OCI-LY1 (cell line): ENCODE data around the gene TSPAN5.

Experiments
- H2AFZ ChIP-seq: fragments of 200-600 bp; sonication (generic), shearing (Covaris generic); 2 replicates; pipeline ENCODE4 v1.6.0; 2014; ENCODE audit warnings: antibody characterized with exemption, mild to moderate bottlenecking, low read length
- H3F3A ChIP-seq: fragments of 200-600 bp; sonication (generic), shearing (Covaris generic); 2 replicates; pipeline ENCODE4 v1.6.0; 2014; ENCODE audit warnings: mild to moderate bottlenecking, antibody characterized with exemption, low read length, moderate library complexity; ENCODE audit not compliant: insufficient read depth
- H3K27ac ChIP-seq: fragments of 200-600 bp; sonication (generic); 2 replicates; pipeline ENCODE4 v1.5.1; 2014; ENCODE audit warnings: low read length, mixed run types, mild to moderate bottlenecking, low read depth; ENCODE audit not compliant: poor library complexity, severe bottlenecking
- H3K27me3 ChIP-seq: fragments of 200-600 bp; sonication (generic); 2 replicates; pipeline ENCODE4 v1.6.0; 2014; ENCODE audit warnings: antibody characterized with exemption, mild to moderate bottlenecking, low read length, moderate library complexity; ENCODE audit not compliant: insufficient read depth
- H3K36me3 ChIP-seq: fragments of 200-600 bp; sonication (generic); 2 replicates; pipeline ENCODE4 v1.6.1; 2014; ENCODE audit warnings: mild to moderate bottlenecking, antibody characterized with exemption, low read length, moderate library complexity, mixed read lengths; ENCODE audit not compliant: insufficient read depth
- H3K4me1 ChIP-seq: fragments of 200-600 bp; sonication (generic); 2 replicates; pipeline ENCODE4 v1.5.1; 2014; ENCODE audit warnings: mild to moderate bottlenecking, low read length, moderate library complexity; ENCODE audit not compliant: insufficient read depth, severe bottlenecking
- H3K4me2 ChIP-seq: fragments of 200-600 bp; sonication (generic), shearing (Covaris generic); 2 replicates; pipeline ENCODE4 v1.6.1; 2014; ENCODE audit warnings: low read length
- H3K4me3 ChIP-seq: fragments of 200-600 bp; sonication (generic); 2 replicates; pipeline ENCODE4 v1.5.1; 2014; ENCODE audit warnings: low read length, low read depth, mild to moderate bottlenecking, mixed read lengths; ENCODE audit not compliant: poor library complexity, severe bottlenecking
- H3K79me2 ChIP-seq: fragments of 200-600 bp; shearing (Covaris generic); 2 replicates; pipeline ENCODE4 v1.6.1; 2016; ENCODE audit warnings: mixed run types, low read length, mixed read lengths; ENCODE audit not compliant: insufficient read depth
- H3K9ac ChIP-seq: fragments of 200-600 bp; sonication (generic), shearing (Covaris generic); 2 replicates; pipeline ENCODE4 v1.6.1; 2014; ENCODE audit warnings: mild to moderate bottlenecking, low read length, mixed read lengths
- H3K9me2 ChIP-seq: fragments of 200-600 bp; sonication (generic), shearing (Covaris generic); 2 replicates; pipeline ENCODE4 v1.6.1; 2014; ENCODE audit warnings: low read depth, mild to moderate bottlenecking, low read length, mixed read lengths
- H3K9me3 ChIP-seq: fragments of 200-600 bp; shearing (Covaris generic); 2 replicates; pipeline ENCODE4 v1.6.1; 2014; ENCODE audit warnings: low read length, mixed read lengths
- H4K20me1 ChIP-seq: fragments of 200-600 bp; sonication (generic), shearing (Covaris generic); 2 replicates; pipeline ENCODE4 v1.6.0; 2016; ENCODE audit warnings: mild to moderate bottlenecking, low read length; ENCODE audit not compliant: insufficient read depth
- EZH2 ChIP-seq: fragments of 200-600 bp; sonication (generic), shearing (Covaris generic); IDR thresholded peaks from 2 replicates; pipeline ENCODE4 v1.8.0; 2017; ENCODE audit warnings: borderline replicate concordance, mixed run types, mild to moderate bottlenecking, antibody characterized with exemption, low read length, moderate library complexity, mixed read lengths
- TF ChIP-seq, protein P1 (sequence below): fragments of 200-600 bp; sonication (generic), shearing (Covaris generic); IDR thresholded peaks from 2 replicates; pipeline ENCODE4 v1.5.1; 2017; ENCODE audit warnings: mild to moderate bottlenecking, antibody characterized with exemption, low read length, moderate library complexity, mixed read lengths

Gene TSPAN5

GRCh38 chr4:98657531-98658286, 702 bp downstream of the TSPAN5 start:
- H3K9me3 ChIP-seq = no peaks in the 10 kb centered on the region
- H3K27me3 ChIP-seq = 0 out of 2 replicates have a peak, but pooled peaks cover 3% of the 10 kb centered on the region
- peaks cover 17% of the 10 kb centered on the region for H3K4me1 ChIP-seq
- peak overlapping the region; percentile 75 for H3K4me2 ChIP-seq
- H3K9ac ChIP-seq = peak overlapping the region; percentile 26; the same call in 1 of the 2 replicates
- H3K36me3 ChIP-seq = no peaks in the 10 kb centered on the region
- no peaks in the 10 kb centered on the region for H3F3A ChIP-seq
- H3K9me2 ChIP-seq = no peaks in the 10 kb centered on the region
- H3K79me2 ChIP-seq = no peaks in the 10 kb centered on the region
- no peak overlapping the region for H2AFZ ChIP-seq
- H3K27ac ChIP-seq = no peak overlapping the region
- no peaks in the 10 kb centered on the region for H4K20me1 ChIP-seq
- TF ChIP-seq, protein P1, sequence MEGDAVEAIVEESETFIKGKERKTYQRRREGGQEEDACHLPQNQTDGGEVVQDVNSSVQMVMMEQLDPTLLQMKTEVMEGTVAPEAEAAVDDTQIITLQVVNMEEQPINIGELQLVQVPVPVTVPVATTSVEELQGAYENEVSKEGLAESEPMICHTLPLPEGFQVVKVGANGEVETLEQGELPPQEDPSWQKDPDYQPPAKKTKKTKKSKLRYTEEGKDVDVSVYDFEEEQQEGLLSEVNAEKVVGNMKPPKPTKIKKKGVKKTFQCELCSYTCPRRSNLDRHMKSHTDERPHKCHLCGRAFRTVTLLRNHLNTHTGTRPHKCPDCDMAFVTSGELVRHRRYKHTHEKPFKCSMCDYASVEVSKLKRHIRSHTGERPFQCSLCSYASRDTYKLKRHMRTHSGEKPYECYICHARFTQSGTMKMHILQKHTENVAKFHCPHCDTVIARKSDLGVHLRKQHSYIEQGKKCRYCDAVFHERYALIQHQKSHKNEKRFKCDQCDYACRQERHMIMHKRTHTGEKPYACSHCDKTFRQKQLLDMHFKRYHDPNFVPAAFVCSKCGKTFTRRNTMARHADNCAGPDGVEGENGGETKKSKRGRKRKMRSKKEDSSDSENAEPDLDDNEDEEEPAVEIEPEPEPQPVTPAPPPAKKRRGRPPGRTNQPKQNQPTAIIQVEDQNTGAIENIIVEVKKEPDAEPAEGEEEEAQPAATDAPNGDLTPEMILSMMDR = no peak
- H3K4me3 ChIP-seq = peak overlapping the region; percentile 55

GRCh38 chr4:98656886-98657285, 1.5 kb downstream of the TSPAN5 start:
- Histone ChIP-seq H3K9ac (no peak overlapping the region), H3K36me3 (no peaks in the 10 kb centered on the region), H3K9me2 (no peaks in the 10 kb centered on the region), H3K4me2 (peak overlapping the region; percentile 75; the same call in 1 of the 2 replicates), H3K79me2 (no peaks in the 10 kb centered on the region), H3K27ac (no peak overlapping the region), H3K9me3 (no peaks in the 10 kb centered on the region), H3K4me3 (no peak overlapping the region), H4K20me1 (no peaks in the 10 kb centered on the region), H3K27me3 (0 out of 2 replicates have a peak, but pooled peaks cover 3% of the 10 kb centered on the region), H2AFZ (no peak overlapping the region), H3F3A (no peaks in the 10 kb centered on the region), H3K4me1 (peaks cover 17% of the 10 kb centered on the region)
- TF ChIP-seq EZH2 = no peak
- TF ChIP-seq, protein P1 = no peak

- Histone ChIP-seq H3K79me2 (no peaks in the 10 kb centered on the region), H3F3A (no peaks in the 10 kb centered on the region)
Measured at GRCh38 chr4:98656443-98656842, 2.0 kb downstream of the TSPAN5 start.

More at GRCh38 chr4:98656443-98656842, 2.0 kb downstream of the TSPAN5 start:
- no peaks in the 10 kb centered on the region for H3K9me3 ChIP-seq
- H3K36me3 ChIP-seq = no peaks in the 10 kb centered on the region
- TF ChIP-seq, protein P1 = no peak
- no peak for TF ChIP-seq EZH2
- peaks cover 17% of the 10 kb centered on the region for H3K4me1 ChIP-seq
- H3K27me3 ChIP-seq = 0 out of 2 replicates have a peak, but pooled peaks cover 3% of the 10 kb centered on the region
- no peak overlapping the region for H3K4me3 ChIP-seq
- H3K4me2 ChIP-seq = no peak overlapping the region
- H3K9me2 ChIP-seq = no peaks in the 10 kb centered on the region
- no peaks in the 10 kb centered on the region for H4K20me1 ChIP-seq
- H3K9ac ChIP-seq = no peak overlapping the region
- H2AFZ ChIP-seq = no peak overlapping the region
- no peak overlapping the region for H3K27ac ChIP-seq
